Measurements from ENCODE around the gene RNF125.

Gene RNF125

DNA sequence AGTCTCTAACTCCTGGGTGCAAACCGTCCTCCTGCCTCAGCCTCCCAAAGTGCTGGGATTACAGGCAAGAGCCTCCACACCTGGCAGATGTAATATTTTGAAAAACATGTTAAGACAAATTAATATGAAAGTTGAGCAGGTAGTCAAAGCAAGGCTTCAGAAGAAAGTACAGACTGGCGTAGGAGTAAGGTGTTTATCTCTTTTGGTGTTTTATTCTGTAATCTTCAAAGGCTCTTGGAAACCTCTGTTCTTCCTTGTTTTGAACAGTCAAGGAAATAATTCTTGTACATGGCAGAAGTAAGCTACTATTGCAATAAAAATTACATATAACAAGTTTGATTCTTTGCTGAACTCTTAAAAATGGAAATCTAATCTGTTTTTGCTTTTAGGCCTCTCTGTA lies 78.3 kb downstream of the RNF125 start:
- no peak overlapping the region for H3K4me3 ChIP-seq (ENCODE audit: low read length)
- no peak for DNase-seq (ENCODE audit: low read depth)
- TF ChIP-seq, protein P1, sequence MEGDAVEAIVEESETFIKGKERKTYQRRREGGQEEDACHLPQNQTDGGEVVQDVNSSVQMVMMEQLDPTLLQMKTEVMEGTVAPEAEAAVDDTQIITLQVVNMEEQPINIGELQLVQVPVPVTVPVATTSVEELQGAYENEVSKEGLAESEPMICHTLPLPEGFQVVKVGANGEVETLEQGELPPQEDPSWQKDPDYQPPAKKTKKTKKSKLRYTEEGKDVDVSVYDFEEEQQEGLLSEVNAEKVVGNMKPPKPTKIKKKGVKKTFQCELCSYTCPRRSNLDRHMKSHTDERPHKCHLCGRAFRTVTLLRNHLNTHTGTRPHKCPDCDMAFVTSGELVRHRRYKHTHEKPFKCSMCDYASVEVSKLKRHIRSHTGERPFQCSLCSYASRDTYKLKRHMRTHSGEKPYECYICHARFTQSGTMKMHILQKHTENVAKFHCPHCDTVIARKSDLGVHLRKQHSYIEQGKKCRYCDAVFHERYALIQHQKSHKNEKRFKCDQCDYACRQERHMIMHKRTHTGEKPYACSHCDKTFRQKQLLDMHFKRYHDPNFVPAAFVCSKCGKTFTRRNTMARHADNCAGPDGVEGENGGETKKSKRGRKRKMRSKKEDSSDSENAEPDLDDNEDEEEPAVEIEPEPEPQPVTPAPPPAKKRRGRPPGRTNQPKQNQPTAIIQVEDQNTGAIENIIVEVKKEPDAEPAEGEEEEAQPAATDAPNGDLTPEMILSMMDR (conservative IDR thresholded peaks at IDR 0.05; ENCODE audit: low read length), result no peak

DNA sequence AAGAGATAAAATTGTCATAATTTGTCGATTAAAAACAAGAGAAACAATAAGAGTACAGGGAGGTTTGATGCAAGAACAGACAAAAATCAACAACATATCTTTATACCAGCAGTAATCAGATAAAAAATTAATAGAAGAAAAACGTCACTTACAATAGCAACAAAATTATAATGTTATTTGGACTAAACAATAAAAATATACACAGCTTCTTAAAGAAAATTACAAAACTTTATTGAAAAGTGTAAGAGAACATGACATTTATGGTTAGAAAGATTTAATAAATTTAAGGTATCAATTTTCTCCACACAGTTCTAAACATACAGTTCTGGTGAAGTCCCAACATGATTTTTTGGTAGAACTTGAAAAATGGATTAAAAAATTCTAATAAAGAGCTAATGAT lies 85.9 kb downstream of the RNF125 start:
- no peak overlapping the region for H3K4me3 ChIP-seq (ENCODE audit: low read length)
- DNase-seq (ENCODE audit: low read depth), result no peak
- TF ChIP-seq, protein P1 (conservative IDR thresholded peaks at IDR 0.05; ENCODE audit: low read length), result no peak

DNA sequence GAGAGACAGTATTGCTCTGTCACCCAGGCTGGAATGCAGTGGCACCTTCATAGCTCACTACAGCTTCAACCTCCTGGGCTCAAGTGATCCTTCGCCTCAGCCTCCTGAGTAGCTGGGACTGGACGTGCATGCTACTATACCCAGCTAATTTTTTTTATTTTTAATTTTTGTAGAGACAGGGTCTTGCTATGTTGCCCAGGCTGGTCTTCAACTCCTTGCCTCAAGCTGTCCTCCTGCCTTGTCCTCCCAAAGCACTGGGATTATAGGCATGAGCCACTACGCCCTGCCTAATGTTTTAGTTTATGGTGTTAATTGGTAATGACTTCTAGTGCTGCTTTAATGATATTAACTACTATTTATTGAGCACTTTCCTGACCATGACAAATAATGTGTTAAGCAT lies 91.4 kb downstream of the RNF125 start:
- DNase-seq (ENCODE audit: low read depth), result no peak
- H3K4me3 ChIP-seq (ENCODE audit: low read length), result no peak overlapping the region
- TF ChIP-seq, protein P1 (conservative IDR thresholded peaks at IDR 0.05; ENCODE audit: low read length), result no peak

DNA sequence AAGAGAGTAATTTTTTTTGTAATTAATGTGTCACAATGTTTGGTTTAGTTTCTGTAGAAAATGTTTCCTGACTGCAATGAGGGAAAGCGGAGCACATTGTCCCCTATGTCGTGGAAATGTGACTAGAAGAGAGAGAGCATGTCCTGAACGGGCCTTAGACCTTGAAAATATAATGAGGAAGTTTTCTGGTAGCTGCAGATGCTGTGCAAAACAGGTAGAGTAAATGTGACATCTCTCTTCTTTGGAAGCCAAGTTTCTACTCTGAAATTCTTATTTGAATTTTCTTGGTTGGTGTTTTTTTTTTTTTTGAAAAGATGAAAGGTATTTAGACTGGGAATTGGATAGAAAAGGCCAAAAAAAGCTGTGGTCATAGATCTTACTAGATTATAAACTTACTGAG lies 93.1 kb downstream of the RNF125 start:
- no peak for DNase-seq (ENCODE audit: low read depth)
- TF ChIP-seq, protein P1 (conservative IDR thresholded peaks at IDR 0.05; ENCODE audit: low read length), result no peak
- no peak overlapping the region for H3K4me3 ChIP-seq (ENCODE audit: low read length)

DNA sequence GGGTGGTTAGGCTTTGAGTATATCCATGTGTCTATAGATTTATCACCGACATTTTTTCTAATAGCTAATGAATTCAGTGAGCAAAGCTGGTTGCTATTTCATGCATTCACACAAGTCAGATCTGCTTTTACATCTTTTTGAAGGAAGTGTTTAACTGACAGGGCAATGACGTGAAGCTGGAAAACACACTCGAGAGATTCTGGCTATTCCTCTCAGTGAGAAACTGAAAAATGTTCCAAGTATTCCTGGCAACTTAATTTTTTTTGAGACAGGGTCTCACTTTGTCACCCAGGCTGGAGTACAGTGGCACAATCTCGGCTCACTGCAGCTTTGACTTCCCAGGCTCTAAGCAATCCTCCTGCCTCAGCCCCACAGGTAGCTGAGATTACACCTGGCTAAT lies 94.2 kb downstream of the RNF125 start:
- DNase-seq (ENCODE audit: low read depth), result no peak
- H3K4me3 ChIP-seq (ENCODE audit: low read length), result no peak overlapping the region
- TF ChIP-seq, protein P1 (conservative IDR thresholded peaks at IDR 0.05; ENCODE audit: low read length), result no peak

DNA sequence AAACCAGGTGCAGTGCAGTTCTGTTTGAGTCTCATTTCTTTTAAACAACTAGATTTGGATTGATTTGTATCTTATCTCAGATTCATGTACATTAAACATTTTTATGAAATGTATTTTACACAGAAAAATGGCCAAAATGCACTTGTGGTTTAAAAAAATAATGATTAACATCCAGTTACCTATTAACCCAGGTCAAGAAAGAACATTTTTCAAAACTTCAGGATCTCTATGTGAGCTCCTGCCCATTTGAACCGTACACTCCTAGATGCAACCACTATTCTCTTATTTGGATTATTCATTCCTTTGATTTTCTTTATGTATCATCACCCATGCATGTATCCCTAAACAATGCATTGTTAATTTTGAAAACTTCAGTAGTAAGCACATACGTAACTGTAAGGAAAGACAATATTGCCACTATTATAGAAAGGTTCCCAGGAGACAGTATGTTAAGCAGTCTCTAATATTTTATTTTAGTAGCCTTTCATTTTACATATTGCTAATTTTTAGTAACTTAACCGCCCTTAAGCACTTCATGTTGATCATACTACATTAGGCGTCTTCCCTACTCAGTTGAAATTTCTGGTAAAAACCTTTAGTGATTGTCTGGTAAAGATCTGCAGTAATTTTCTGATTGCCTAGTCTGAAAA lies 95.8 kb downstream of the RNF125 start:
- no peak overlapping the region for H3K4me3 ChIP-seq (ENCODE audit: low read length)
- DNase-seq (ENCODE audit: low read depth), result no peak
- TF ChIP-seq, protein P1 (conservative IDR thresholded peaks at IDR 0.05; ENCODE audit: low read length), result no peak

DNA sequence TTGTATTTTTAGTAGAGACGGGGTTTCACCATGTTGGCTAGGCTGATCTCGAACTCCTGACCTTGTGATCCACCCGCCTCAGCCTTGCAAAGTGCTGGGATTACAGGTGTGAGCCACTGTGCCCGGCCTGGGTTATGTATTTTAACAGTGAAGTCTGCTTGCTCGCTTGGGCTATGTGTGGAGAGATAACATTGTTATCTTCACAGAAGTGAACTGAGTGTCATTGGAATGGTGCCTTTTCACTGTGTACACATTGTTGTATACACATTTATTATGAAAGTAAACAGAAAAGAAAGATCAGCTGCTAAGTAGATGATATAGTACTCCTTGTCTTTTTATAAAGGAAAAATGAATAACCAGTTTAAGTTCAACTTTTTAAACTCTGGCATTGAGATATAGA lies 103.4 kb downstream of the RNF125 start:
- DNase-seq (ENCODE audit: low read depth), result no peak
- H3K4me3 ChIP-seq (ENCODE audit: low read length), result no peak overlapping the region
- TF ChIP-seq, protein P1 (conservative IDR thresholded peaks at IDR 0.05; ENCODE audit: low read length), result no peak

All from AG10803 (cell line).